HG02610 (cell line): ENCODE measurements around the gene PHF23.

Experiments
- ATAC-seq: cut with Tn5 transposase; IDR thresholded peaks from one replicate; pipeline ENCODE4 v1.9.1; 2021; ENCODE audit warnings: mild to moderate bottlenecking, moderate library complexity; ENCODE audit not compliant: unreplicated experiment

PHF23 gene

GRCh38 chr17:7239091-7240027 lies at the start of gene PHF23:
Gene PHF23, minus strand, starts transcription at chr17:7239457. Its CDS starts 178 bp downstream, at chr17:7239279.
- peak; percentile 42 for ATAC-seq

- no peak for ATAC-seq
These were observed 46.4 kb upstream of the PHF23 start for GRCh38 chr17:7285679-7286078.

GRCh38 chr17:7284911-7285310 lies 45.7 kb upstream of the PHF23 start:
- no peak for ATAC-seq

- no peak for ATAC-seq
These were observed 44.4 kb upstream of the PHF23 start for GRCh38 chr17:7283471-7284216.

- ATAC-seq: no peak
These were observed 43.6 kb upstream of the PHF23 start for GRCh38 chr17:7282752-7283321.

GRCh38 chr17:7281953-7282751 lies 42.9 kb upstream of the PHF23 start:
- no peak for ATAC-seq

- ATAC-seq: no peak
These were observed 42.1 kb upstream of the PHF23 start, which contains the start of gene SLC2A4 for GRCh38 chr17:7281074-7281952. Gene SLC2A4, plus strand, starts transcription at chr17:7281718. Its CDS starts 217 bp downstream, at chr17:7281935.

GRCh38 chr17:7280519-7281073 lies 41.3 kb upstream of the PHF23 start:
- peak; percentile 52 for ATAC-seq

GRCh38 chr17:7279448-7279847 lies 40.2 kb upstream of the PHF23 start:
- ATAC-seq: no peak

- no peak for ATAC-seq
These were observed 27.5 kb upstream of the PHF23 start for GRCh38 chr17:7266784-7267183.

- no peak for ATAC-seq
These were observed 24.5 kb upstream of the PHF23 start for GRCh38 chr17:7263801-7264078.

GRCh38 chr17:7262935-7263800 lies 23.9 kb upstream of the PHF23 start:
- ATAC-seq: no peak

- no peak for ATAC-seq
These were observed 23.1 kb upstream of the PHF23 start, which contains the start of gene CLDN7 for GRCh38 chr17:7262192-7262934. Gene CLDN7, minus strand, starts transcription at chr17:7262478. Its CDS starts 435 bp downstream, at chr17:7262043.

GRCh38 chr17:7261379-7262191 lies 22.3 kb upstream of the PHF23 start:
- ATAC-seq: no peak

- ATAC-seq: no peak
These were observed 21.6 kb upstream of the PHF23 start for GRCh38 chr17:7260651-7261378.

GRCh38 chr17:7260151-7260550 lies 20.9 kb upstream of the PHF23 start:
- no peak for ATAC-seq
